GM12878 (cell line): ENCODE results near the gene FGD4. TPM values are rescaled to one million over a fixed set of nuclear protein-coding genes. Genes with fewer than 3 reads are reported as not detected.

Source experiments
- ATAC-seq: fragments of 200-7000 bp; cut with Tn5 transposase; 3 replicates; pipeline ENCODE4 v1.9.1; 2020; ENCODE audit warnings: mild to moderate bottlenecking, moderate library complexity
- BruUV-seq: library from RNA; stranded (reverse); fragments of 400-500 nt; replicated peaks from 2 replicates; lab custom pipeline; 2021; lab: Mats Ljungman, UMichigan
- CTCF ChIA-PET: fragments of 300-600 bp; sonication (Branson Sonifier 250); formaldehyde crosslinking; extraction: SDS; loops from one replicate; lab custom pipeline; 2021; ENCODE audit warnings: inconsistent platforms; lab: Yijun Ruan, JAX
- POLR2A ChIA-PET: fragments of 350-600 bp; formaldehyde crosslinking; extraction: SDS; loops from one replicate; lab custom pipeline; 2021; ENCODE audit warnings: inconsistent platforms; lab: Charles Lee
- RAD21 ChIA-PET: fragments of 300-600 bp; sonication (Branson Sonifier 250); formaldehyde crosslinking; loops from one replicate; lab custom pipeline; 2023; ENCODE audit warnings: antibody characterized with exemption; ENCODE audit not compliant: unreplicated experiment; lab: Charles Lee
- SMC1A ChIA-PET: fragments of 300-600 bp; sonication (Branson Sonifier 250); formaldehyde crosslinking; loops from one replicate; lab custom pipeline; 2023; ENCODE audit not compliant: unreplicated experiment, uncharacterized antibody; lab: Charles Lee
- DNase-seq: peaks from one replicate; pipeline ENCODE4 v3.0.0-alpha.2; 2011; ENCODE audit warnings: low read depth, low spot score
- FAIRE-seq: peaks from 3 replicates; lab custom pipeline; 2011; peaks lifted over from hg19 to GRCh38; lab: Jason Lieb, UNC
- H2AFZ ChIP-seq: 2 replicates; pipeline ENCODE4 v1.6.0; 2011; ENCODE audit warnings: low read depth, low read length, control low read depth; ENCODE audit not compliant: control insufficient read depth
- H3K27ac ChIP-seq: 2 replicates; pipeline ENCODE4 v1.5.1; 2011; ENCODE audit warnings: control low read depth; ENCODE audit not compliant: control insufficient read depth, insufficient read depth
- H3K27me3 ChIP-seq, 2 experiments: replicated peaks in 1 of 2; 2 replicates each; pipeline versions ENCODE4 v1.6.0 to v1.6.1; 2011; ENCODE audit warnings: low read length in 1 of 2; ENCODE audit not compliant: control insufficient read depth in 2 of 2, insufficient read depth in 2 of 2
- H3K36me3 ChIP-seq, 2 experiments: 2 replicates each; pipeline ENCODE4 v1.5.1; 2011; ENCODE audit warnings: low read length in 1 of 2; ENCODE audit not compliant: control insufficient read depth in 2 of 2, insufficient read depth in 2 of 2
- H3K4me1 ChIP-seq: 2 replicates; pipeline ENCODE4 v1.6.1; 2011; ENCODE audit warnings: mild to moderate bottlenecking, low read length, moderate library complexity, mixed read lengths; ENCODE audit not compliant: control insufficient read depth, insufficient read depth
- H3K4me2 ChIP-seq: 2 replicates; pipeline ENCODE4 v1.6.0; 2011; ENCODE audit warnings: control low read depth; ENCODE audit not compliant: control insufficient read depth, insufficient read depth
- H3K4me3 ChIP-seq: fragments of 200-600 bp; sonication (generic); 2 replicates; pipeline ENCODE4 v1.5.1; 2016
- H3K79me2 ChIP-seq: 2 replicates; pipeline ENCODE4 v1.6.0; 2011; ENCODE audit warnings: low read length; ENCODE audit not compliant: control insufficient read depth, insufficient read depth
- H3K9ac ChIP-seq: 2 replicates; pipeline ENCODE4 v1.8.0; 2011; ENCODE audit warnings: low read length, control low read depth, mixed read lengths; ENCODE audit not compliant: control insufficient read depth, insufficient read depth
- H3K9me3 ChIP-seq: replicated peaks from 3 replicates; pipeline ENCODE4 v1.5.1; 2011; ENCODE audit warnings: mild to moderate bottlenecking, low read length; ENCODE audit not compliant: control insufficient read depth, insufficient read depth
- H4K20me1 ChIP-seq: 2 replicates; pipeline ENCODE4 v1.6.0; 2011; ENCODE audit not compliant: control insufficient read depth, insufficient read depth
- GATAD2B ChIP-seq: fragments of 450-650 bp; conservative IDR thresholded peaks from 2 replicates; pipeline ENCODE4 v1.6.1; 2017; ENCODE audit warnings: low read depth, mild to moderate bottlenecking, moderate library complexity
- MYB ChIP-seq: fragments of 150-350 bp; IDR thresholded peaks from 2 replicates; pipeline ENCODE4 v1.6.1; 2014; ENCODE audit warnings: mild to moderate bottlenecking, low read depth, low read length, borderline replicate concordance
- NR2C1 ChIP-seq: fragments of 450-650 bp; IDR thresholded peaks from 2 replicates; pipeline ENCODE4 v1.6.1; 2017; ENCODE audit warnings: antibody characterized with exemption, mild to moderate bottlenecking, moderate library complexity
- NRF1 ChIP-seq: conservative IDR thresholded peaks from 2 replicates; pipeline ENCODE4 v1.6.1; 2011; ENCODE audit warnings: mild to moderate bottlenecking, low read depth, low read length, improper control_type of control experiment
- POLR2AphosphoS2 ChIP-seq: IDR thresholded peaks from 2 replicates; pipeline ENCODE4 v1.6.1; 2011; ENCODE audit warnings: low read depth, mild to moderate bottlenecking, low read length, improper control_type of control experiment, moderate library complexity
- TCF7 ChIP-seq: IDR thresholded peaks from 2 replicates; pipeline ENCODE4 v1.6.1; 2014; ENCODE audit warnings: antibody characterized with exemption, borderline replicate concordance
- YY1 ChIP-seq: IDR thresholded peaks from 2 replicates; pipeline ENCODE4 v1.6.1; 2011; ENCODE audit warnings: low read depth, mild to moderate bottlenecking, low read length
- ZNF592 ChIP-seq: fragments of 450-650 bp; IDR thresholded peaks from 2 replicates; pipeline ENCODE4 v1.6.1; 2017; ENCODE audit warnings: mild to moderate bottlenecking, moderate library complexity
- WGBS: methylation state at CpG from one replicate; pipeline ENCODE4 v1.1.6; 2016; ENCODE audit warnings: low lambda C conversion rate; ENCODE audit not compliant: insufficient replicate concordance, insufficient coverage; ENCODE audit errors: missing lambda C conversion rate; 5-methylcytosine and 5-hydroxymethylcytosine counted together
- in situ Hi-C: fragments of 300-500 bp; cut with MboI; formaldehyde crosslinking; loops from 9 replicates; pipeline ENCODE4 v1.14.3; 2018; ENCODE audit warnings: mixed read lengths
- intact Hi-C: fragments of 100-400 bp; cut with micrococcal nuclease; formaldehyde crosslinking; loops from one replicate; pipeline ENCODE4 v1.14.2; 2022; ENCODE audit not compliant: unreplicated experiment
- polyA plus RNA-seq, 11 experiments: library from polyadenylated mRNA; depleted of rRNA in 4 of 11; unstranded in 6 of 11; stranded (reverse) in 5 of 11; fragments of >200 nt; fragmentation: Nextera tagmentation in 4 of 11; fragmentation: Illumina TruSeq in 1 of 11; extraction: Ambion mirVana in 4 of 11; extraction: Trizol in 1 of 11; gene quantifications; 1 replicate in 1 of 11; 2 replicates in 10 of 11; pipeline versions ENCODE4 v1.2.1 to v1.2.3, GENCODE V29; 2011 to 2016; ENCODE audit warnings: inconsistent platforms in 2 of 11, missing spikeins in 2 of 11, low read depth in 1 of 11
- total RNA-seq, 4 experiments: library from RNA; depleted of rRNA in 3 of 4; stranded (reverse); fragments of >200 nt in 3 of 4; fragmentation: Illumina TruSeq in 1 of 4; extraction: Trizol in 1 of 4; gene quantifications; 2 replicates each; pipeline versions ENCODE4 v1.2.1 to v1.2.3, GENCODE V29; 2013 to 2021
- TF ChIP-seq, protein P1 (sequence below): fragments of 450-650 bp; formaldehyde crosslinking; IDR thresholded peaks from 2 replicates; pipeline ENCODE4 v1.4.0; 2020; ENCODE audit warnings: mild to moderate bottlenecking, moderate library complexity

Gene FGD4
- total and polyA plus RNA-seq, 10 of the 15 experiments (the other 5 are each of a cell fraction or from before 2014, with no cell fraction given): 0.01 to 0.18 (median 0.08) TPM; not detected in 3

- no peak for TF ChIP-seq GATAD2B
Measured at GRCh38 chr12:32407795-32408194, 8.4 kb downstream of the FGD4 start (continued).

DNA sequence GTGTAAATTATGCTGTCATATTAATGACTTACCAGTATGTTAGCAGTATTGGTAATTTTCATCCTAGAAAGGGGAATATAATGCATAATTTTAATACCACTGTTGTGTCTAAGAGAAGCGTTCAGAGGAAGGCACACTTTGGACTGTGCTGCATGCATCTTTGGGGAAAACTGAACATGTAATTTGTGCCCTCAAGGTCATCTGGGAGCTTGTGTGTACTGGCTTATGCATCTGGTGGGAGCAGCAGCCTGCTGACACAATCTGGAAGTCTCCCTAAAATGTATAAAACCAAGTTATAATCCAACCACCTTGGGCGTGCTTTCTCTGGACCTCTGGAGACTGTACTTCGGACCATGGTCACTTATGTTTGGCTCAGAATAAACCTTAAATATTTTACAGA, 14.1 kb downstream of the FGD4 start:
- H3K4me3 ChIP-seq: no peak overlapping the region
- no peaks in the 10 kb centered on the region for H3K79me2 ChIP-seq
- no peaks in the 10 kb centered on the region for H3K9me3 ChIP-seq
- POLR2A ChIA-PET: no interaction called here
- H3K36me3 ChIP-seq: no peaks in the 10 kb centered on the region
- intact Hi-C loops: no loop called here
- no peak overlapping the region for H3K27ac ChIP-seq
- no peak overlapping the region for H2AFZ ChIP-seq
- H4K20me1 ChIP-seq: no peaks in the 10 kb centered on the region
- in situ Hi-C loops: no loop called here
- FAIRE-seq: no peak
- CTCF ChIA-PET: interaction anchor here (0.6 kb wide), 1 partner anchor 483 kb away, joined by 3 read pairs; no protein-coding TSS in a partner anchor
- ATAC-seq: no peak
- no peak for DNase-seq
- WGBS: 6% methylated on average over 3 of the region's 3 CpGs
- SMC1A ChIA-PET: no interaction called here
- no peaks in the 10 kb centered on the region for H3K4me1 ChIP-seq
- no peak overlapping the region for H3K4me2 ChIP-seq
- no peak for TF ChIP-seq POLR2AphosphoS2
- no peak for TF ChIP-seq NRF1
- H3K27me3 ChIP-seq: no peaks in the 10 kb centered on the region
- no TSS peak for BruUV-seq
- RAD21 ChIA-PET: no interaction called here
- no peak overlapping the region for H3K9ac ChIP-seq

GRCh38 chr12:32418221-32418620, 18.9 kb downstream of the FGD4 start:
- WGBS: 95% methylated on average over 5 of the region's 5 CpGs
- Histone ChIP-seq H4K20me1 (no peaks in the 10 kb centered on the region), H2AFZ (no peak overlapping the region), H3K4me1 (no peaks in the 10 kb centered on the region), H3K36me3 (no peaks in the 10 kb centered on the region), H3K4me2 (no peak overlapping the region), H3K27ac (no peak overlapping the region), H3K9me3 (no peaks in the 10 kb centered on the region), H3K79me2 (no peaks in the 10 kb centered on the region), H3K27me3 (no peaks in the 10 kb centered on the region), H3K9ac (no peak overlapping the region), H3K4me3 (no peak overlapping the region)
- ChIA-PET CTCF (no interaction called here), RAD21 (no interaction called here), POLR2A (no interaction called here), SMC1A (no interaction called here)
- ATAC-seq (no peak), DNase-seq (no peak), FAIRE-seq (no peak)
- no TSS peak for BruUV-seq
- in situ Hi-C loops: no loop called here
- intact Hi-C loops: no loop called here
- TF ChIP-seq, protein P1, sequence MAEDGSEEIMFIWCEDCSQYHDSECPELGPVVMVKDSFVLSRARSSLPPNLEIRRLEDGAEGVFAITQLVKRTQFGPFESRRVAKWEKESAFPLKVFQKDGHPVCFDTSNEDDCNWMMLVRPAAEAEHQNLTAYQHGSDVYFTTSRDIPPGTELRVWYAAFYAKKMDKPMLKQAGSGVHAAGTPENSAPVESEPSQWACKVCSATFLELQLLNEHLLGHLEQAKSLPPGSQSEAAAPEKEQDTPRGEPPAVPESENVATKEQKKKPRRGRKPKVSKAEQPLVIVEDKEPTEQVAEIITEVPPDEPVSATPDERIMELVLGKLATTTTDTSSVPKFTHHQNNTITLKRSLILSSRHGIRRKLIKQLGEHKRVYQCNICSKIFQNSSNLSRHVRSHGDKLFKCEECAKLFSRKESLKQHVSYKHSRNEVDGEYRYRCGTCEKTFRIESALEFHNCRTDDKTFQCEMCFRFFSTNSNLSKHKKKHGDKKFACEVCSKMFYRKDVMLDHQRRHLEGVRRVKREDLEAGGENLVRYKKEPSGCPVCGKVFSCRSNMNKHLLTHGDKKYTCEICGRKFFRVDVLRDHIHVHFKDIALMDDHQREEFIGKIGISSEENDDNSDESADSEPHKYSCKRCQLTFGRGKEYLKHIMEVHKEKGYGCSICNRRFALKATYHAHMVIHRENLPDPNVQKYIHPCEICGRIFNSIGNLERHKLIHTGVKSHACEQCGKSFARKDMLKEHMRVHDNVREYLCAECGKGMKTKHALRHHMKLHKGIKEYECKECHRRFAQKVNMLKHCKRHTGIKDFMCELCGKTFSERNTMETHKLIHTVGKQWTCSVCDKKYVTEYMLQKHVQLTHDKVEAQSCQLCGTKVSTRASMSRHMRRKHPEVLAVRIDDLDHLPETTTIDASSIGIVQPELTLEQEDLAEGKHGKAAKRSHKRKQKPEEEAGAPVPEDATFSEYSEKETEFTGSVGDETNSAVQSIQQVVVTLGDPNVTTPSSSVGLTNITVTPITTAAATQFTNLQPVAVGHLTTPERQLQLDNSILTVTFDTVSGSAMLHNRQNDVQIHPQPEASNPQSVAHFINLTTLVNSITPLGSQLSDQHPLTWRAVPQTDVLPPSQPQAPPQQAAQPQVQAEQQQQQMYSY (CRISPR knock-in tag): no peak
- TF ChIP-seq NR2C1: no peak
- no peak for TF ChIP-seq ZNF592
- no peak for TF ChIP-seq YY1
- no peak for TF ChIP-seq TCF7
- TF ChIP-seq MYB: no peak
